NT2/D1 (cell line): ENCODE data around the gene BNC2.

Source experiments
- SUZ12 ChIP-seq: IDR thresholded peaks from 2 replicates; pipeline ENCODE4 v1.6.1; 2011; ENCODE audit not compliant: insufficient read length, insufficient read depth; ENCODE audit errors: extremely low read depth
- ZNF274 ChIP-seq: IDR thresholded peaks from 2 replicates; pipeline ENCODE4 v1.6.1; 2011; ENCODE audit warnings: mild to moderate bottlenecking, low read depth, low read length

DNA sequence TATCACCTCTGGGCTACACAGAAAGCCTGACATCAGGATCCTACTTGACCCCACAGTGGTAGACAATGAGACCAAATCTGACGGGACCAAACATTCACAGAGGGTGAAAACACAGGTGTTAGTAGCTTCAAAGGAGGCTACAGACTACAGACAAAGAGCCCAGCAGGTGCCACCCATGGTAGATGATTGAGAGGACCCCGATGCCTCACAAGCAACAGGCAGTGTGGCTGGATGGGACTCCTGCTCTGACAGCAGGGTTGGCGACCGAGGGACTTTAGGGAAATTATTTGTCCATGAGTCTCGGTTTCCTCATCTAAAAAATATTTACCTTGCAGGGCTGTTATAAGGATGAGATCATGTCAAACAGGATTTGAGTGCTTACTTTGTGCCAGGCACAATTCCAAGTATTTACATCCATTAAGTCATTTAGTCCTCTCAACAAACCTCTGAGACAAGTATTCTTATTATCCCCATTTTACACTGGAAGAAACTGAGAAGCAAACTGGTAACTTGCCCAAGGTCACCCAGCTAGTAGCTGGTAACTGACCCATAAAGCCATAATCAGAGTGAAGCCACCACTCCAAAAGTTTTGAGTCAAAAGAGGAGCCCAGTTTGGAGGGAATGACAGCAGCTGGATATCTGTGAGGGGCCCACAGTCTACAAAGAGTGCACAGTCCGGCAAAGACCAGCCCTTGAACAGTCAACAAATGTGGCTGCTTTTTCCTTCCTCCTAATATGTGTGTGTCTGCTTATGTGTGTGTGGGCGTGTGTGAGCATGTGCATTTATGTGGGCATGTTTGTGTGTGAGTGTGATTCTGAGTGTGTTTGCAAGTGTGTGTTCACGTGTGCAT is 502.0 kb downstream of the BNC2 start:
- TF ChIP-seq ZNF274 = no peak
- no peak for TF ChIP-seq SUZ12
